HG03520 (cell line): ENCODE results near the gene PDZRN4.
"Not testable (repeated sequence)": the region's sequence is repeated elsewhere in the genome, so short reads cannot be mapped to it uniquely, and the experiment has no call there.

Experiments used
- ATAC-seq: cut with Tn5 transposase; IDR thresholded peaks from one replicate; pipeline ENCODE4 v1.9.1; 2021; ENCODE audit warnings: mild to moderate bottlenecking, moderate library complexity; ENCODE audit not compliant: unreplicated experiment

PDZRN4 gene

GRCh38 chr12:41188058-41188840 lies at the start of gene PDZRN4:
PDZRN4 (plus strand) TSS chr12:41188320.
- no peak for ATAC-seq

- ATAC-seq = no peak
Measured at GRCh38 chr12:41140117-41140516, 48.0 kb upstream of the PDZRN4 start.

GRCh38 chr12:41141104-41141503 lies 47.0 kb upstream of the PDZRN4 start:
- no peak for ATAC-seq

- ATAC-seq = no peak
Measured at GRCh38 chr12:41142376-41142775, 45.7 kb upstream of the PDZRN4 start.

GRCh38 chr12:41151793-41152192 lies 36.3 kb upstream of the PDZRN4 start:
- ATAC-seq = no peak

GRCh38 chr12:41162461-41162860 lies 25.7 kb upstream of the PDZRN4 start:
- no peak for ATAC-seq

- ATAC-seq = no peak
Measured at GRCh38 chr12:41167701-41168100, 20.4 kb upstream of the PDZRN4 start.

- no peak for ATAC-seq
Measured at GRCh38 chr12:41174602-41175001, 13.5 kb upstream of the PDZRN4 start.

GRCh38 chr12:41179507-41179906 lies 8.6 kb upstream of the PDZRN4 start:
- ATAC-seq = not testable (repeated sequence)

GRCh38 chr12:41184864-41185263 lies 3.3 kb upstream of the PDZRN4 start:
- no peak for ATAC-seq

- no peak for ATAC-seq
Measured at GRCh38 chr12:41186026-41186425, 2.1 kb upstream of the PDZRN4 start.

GRCh38 chr12:41188841-41189394 lies 798 bp downstream of the PDZRN4 start:
- ATAC-seq = no peak

- no peak for ATAC-seq
Measured at GRCh38 chr12:41189395-41190251, 1.5 kb downstream of the PDZRN4 start.

- ATAC-seq = no peak
Measured at GRCh38 chr12:41190338-41190737, 2.2 kb downstream of the PDZRN4 start.

GRCh38 chr12:41191549-41191948 lies 3.4 kb downstream of the PDZRN4 start:
- ATAC-seq = not testable (repeated sequence)

GRCh38 chr12:41193311-41193710 lies 5.2 kb downstream of the PDZRN4 start:
- no peak for ATAC-seq

GRCh38 chr12:41202051-41202450 lies 13.9 kb downstream of the PDZRN4 start:
- no peak for ATAC-seq

- ATAC-seq = no peak
Measured at GRCh38 chr12:41205070-41205709, 17.1 kb downstream of the PDZRN4 start.

- ATAC-seq = no peak
Measured at GRCh38 chr12:41206298-41206697, 18.2 kb downstream of the PDZRN4 start.

- ATAC-seq = no peak
Measured at GRCh38 chr12:41211448-41211847, 23.3 kb downstream of the PDZRN4 start.

- ATAC-seq = no peak
Measured at GRCh38 chr12:41212625-41213024, 24.5 kb downstream of the PDZRN4 start.
